ENCODE data around the gene EYA2.

- no peak for TF ChIP-seq YY1 (IDR thresholded peaks at IDR 0.05; ENCODE audit: insufficient read depth, insufficient read length)
- no peak for TF ChIP-seq ZNF274 (IDR thresholded peaks at IDR 0.05; ENCODE audit: low read depth, low read length)
- no peak for TF ChIP-seq SUZ12 (IDR thresholded peaks at IDR 0.05; ENCODE audit: extremely low read depth, insufficient read depth, insufficient read length)
Measured at GRCh38 chr20:47027042-47027441, 132.4 kb downstream of the EYA2 start.
